Chondrocyte (in vitro differentiated cells): ENCODE data around the gene DIS3L2. TPM values are rescaled to one million over a fixed set of nuclear protein-coding genes. Genes with fewer than 3 reads are reported as not detected.

Experiments used
- DNase-seq: peaks from one replicate; pipeline ENCODE4 v3.0.0; 2021; ENCODE audit warnings: mixed read lengths, low spot score
- H3K27ac Mint-ChIP-seq: one replicate; pipeline ENCODE4 v1.8.0; 2021; ENCODE audit warnings: mild to moderate bottlenecking, moderate library complexity, mixed read lengths; ENCODE audit not compliant: unreplicated experiment
- H3K27me3 Mint-ChIP-seq: 2 replicates; pipeline ENCODE4 v1.8.0; 2021; ENCODE audit warnings: low read depth, mixed read lengths
- H3K36me3 Mint-ChIP-seq: 2 replicates; pipeline ENCODE4 v1.8.0; 2021; ENCODE audit warnings: low read depth, mixed read lengths
- H3K4me1 Mint-ChIP-seq: 2 replicates; pipeline ENCODE4 v1.8.0; 2021; ENCODE audit warnings: low read depth, mild to moderate bottlenecking, mixed read lengths
- H3K4me3 Mint-ChIP-seq: one replicate; pipeline ENCODE4 v1.8.0; 2021; ENCODE audit warnings: mild to moderate bottlenecking, moderate library complexity, mixed read lengths; ENCODE audit not compliant: unreplicated experiment
- H3K9me3 Mint-ChIP-seq: 2 replicates; pipeline ENCODE4 v1.8.0; 2021; ENCODE audit warnings: low read depth, mixed read lengths
- CTCF ChIP-seq: fragments of 200-600 bp; sonication (generic); IDR thresholded peaks from 2 replicates; pipeline ENCODE4 v1.5.0; 2021; ENCODE audit warnings: antibody characterized with exemption, mild to moderate bottlenecking, moderate library complexity
- total RNA-seq: library from RNA; stranded (reverse); gene quantifications from 3 replicates; pipeline ENCODE4 v1.2.1, GENCODE V29; 2021

DIS3L2 gene
- total RNA-seq, 1 donor from 2014 or later = 17.5 TPM

- no peak overlapping the region for H3K27ac Mint-ChIP-seq
- no peak for DNase-seq
- TF ChIP-seq CTCF = no peak
- H3K27me3 Mint-ChIP-seq = no peaks in the 10 kb centered on the region
- no peaks in the 10 kb centered on the region for H3K4me1 Mint-ChIP-seq
- H3K9me3 Mint-ChIP-seq = peaks cover 4% of the 10 kb centered on the region
- no peak overlapping the region for H3K4me3 Mint-ChIP-seq
- peaks cover 3% of the 10 kb centered on the region for H3K36me3 Mint-ChIP-seq
These were observed 15.9 kb downstream of the DIS3L2 start for GRCh38 chr2:231977430-231977829.

- H3K27ac Mint-ChIP-seq = no peak overlapping the region
- no peak overlapping the region for H3K4me3 Mint-ChIP-seq
- H3K27me3 Mint-ChIP-seq = no peaks in the 10 kb centered on the region
- no peak for TF ChIP-seq CTCF
- no peak for DNase-seq
- peaks cover 3% of the 10 kb centered on the region for H3K36me3 Mint-ChIP-seq
- no peaks in the 10 kb centered on the region for H3K9me3 Mint-ChIP-seq
- H3K4me1 Mint-ChIP-seq = no peaks in the 10 kb centered on the region
These were observed 23.5 kb downstream of the DIS3L2 start for GRCh38 chr2:231984992-231985391.

- H3K27me3 Mint-ChIP-seq = no peaks in the 10 kb centered on the region
- no peaks in the 10 kb centered on the region for H3K9me3 Mint-ChIP-seq
- H3K4me1 Mint-ChIP-seq = no peaks in the 10 kb centered on the region
- H3K36me3 Mint-ChIP-seq = peaks cover 3% of the 10 kb centered on the region
- no peak for DNase-seq
- TF ChIP-seq CTCF = no peak
- H3K27ac Mint-ChIP-seq = no peak overlapping the region
- H3K4me3 Mint-ChIP-seq = no peak overlapping the region
These were observed 24.3 kb downstream of the DIS3L2 start for GRCh38 chr2:231985823-231986261.

- no peak for DNase-seq
- Mint-ChIP-seq H3K4me1 (peaks cover 7% of the 10 kb centered on the region), H3K27me3 (no peaks in the 10 kb centered on the region), H3K4me3 (no peak overlapping the region), H3K36me3 (peaks cover 5% of the 10 kb centered on the region), H3K27ac (no peak overlapping the region), H3K9me3 (no peaks in the 10 kb centered on the region)
- no peak for TF ChIP-seq CTCF
These were observed 25.7 kb downstream of the DIS3L2 start for GRCh38 chr2:231987124-231987727.

- H3K4me3 Mint-ChIP-seq = no peak overlapping the region
- no peaks in the 10 kb centered on the region for H3K9me3 Mint-ChIP-seq
- peaks cover 12% of the 10 kb centered on the region for H3K4me1 Mint-ChIP-seq
- no peak overlapping the region for H3K27ac Mint-ChIP-seq
- no peak for TF ChIP-seq CTCF
- DNase-seq = no peak
- H3K27me3 Mint-ChIP-seq = no peaks in the 10 kb centered on the region
- peaks cover 7% of the 10 kb centered on the region for H3K36me3 Mint-ChIP-seq
These were observed 26.8 kb downstream of the DIS3L2 start for GRCh38 chr2:231988179-231988866.
